KG1 (cell line): Measurements from ENCODE around the gene FIGLA.

Source experiments
- DNase-seq: peaks from one replicate; lab custom pipeline; 2025; lab: John Stamatoyannopoulos, UW

Gene FIGLA

GRCh38 chr2:70790136-70790828 lies at the start of gene FIGLA:
Gene FIGLA, minus strand, starts transcription at chr2:70790643. Its CDS starts 5 bp downstream, at chr2:70790638.
- DNase-seq = no peak

- no peak for DNase-seq
These were observed 47.8 kb upstream of the FIGLA start for GRCh38 chr2:70837980-70838925.

- no peak for DNase-seq
These were observed 45.2 kb upstream of the FIGLA start, which contains the start of gene CD207 for GRCh38 chr2:70835643-70836042. Gene CD207, minus strand, starts transcription at chr2:70835816. Its CDS starts 40 bp downstream, at chr2:70835776.

GRCh38 chr2:70834881-70835280 lies 44.4 kb upstream of the FIGLA start:
- DNase-seq = no peak

- no peak for DNase-seq
These were observed 43.7 kb upstream of the FIGLA start for GRCh38 chr2:70834106-70834505.

GRCh38 chr2:70833246-70833645 lies 42.8 kb upstream of the FIGLA start:
- no peak for DNase-seq

- no peak for DNase-seq
These were observed 41.9 kb upstream of the FIGLA start for GRCh38 chr2:70832386-70832785.

- no peak for DNase-seq
These were observed 41.4 kb upstream of the FIGLA start for GRCh38 chr2:70831861-70832260.

- no peak for DNase-seq
These were observed 39.9 kb upstream of the FIGLA start for GRCh38 chr2:70830366-70830765.

- no peak for DNase-seq
These were observed 39.5 kb upstream of the FIGLA start for GRCh38 chr2:70829916-70830315.

GRCh38 chr2:70828914-70829824 lies 38.7 kb upstream of the FIGLA start:
- DNase-seq = no peak

- no peak for DNase-seq
These were observed 37.7 kb upstream of the FIGLA start for GRCh38 chr2:70828115-70828514.

GRCh38 chr2:70827388-70827787 lies 36.9 kb upstream of the FIGLA start:
- no peak for DNase-seq

GRCh38 chr2:70826696-70827350 lies 36.4 kb upstream of the FIGLA start:
- DNase-seq = no peak

- no peak for DNase-seq
These were observed 32.8 kb upstream of the FIGLA start for GRCh38 chr2:70823249-70823648.

GRCh38 chr2:70822843-70823242 lies 32.4 kb upstream of the FIGLA start:
- DNase-seq = no peak

GRCh38 chr2:70820499-70820898 lies 30.1 kb upstream of the FIGLA start, which contains the start of gene CLEC4F:
Gene CLEC4F, minus strand, starts transcription at chr2:70820599. Its CDS starts 76 bp downstream, at chr2:70820523.
- DNase-seq = no peak

GRCh38 chr2:70817284-70817954 lies 27.0 kb upstream of the FIGLA start:
- DNase-seq = no peak

- DNase-seq = no peak
These were observed 26.3 kb upstream of the FIGLA start for GRCh38 chr2:70816726-70817125.
